Fibroblast of the conjunctiva (primary cell): ENCODE measurements around the gene HELZ.
"Not testable (repeated sequence)": the region's sequence is repeated elsewhere in the genome, so short reads cannot be mapped to it uniquely, and the experiment has no call there.

Experiments used
- DNase-seq: peaks from one replicate; pipeline ENCODE4 v3.0.0-alpha.2; 2010; ENCODE audit warnings: low read depth

HELZ gene

GRCh38 chr17:67050471-67051154, 194.4 kb downstream of the HELZ start:
- no peak for DNase-seq

DNA sequence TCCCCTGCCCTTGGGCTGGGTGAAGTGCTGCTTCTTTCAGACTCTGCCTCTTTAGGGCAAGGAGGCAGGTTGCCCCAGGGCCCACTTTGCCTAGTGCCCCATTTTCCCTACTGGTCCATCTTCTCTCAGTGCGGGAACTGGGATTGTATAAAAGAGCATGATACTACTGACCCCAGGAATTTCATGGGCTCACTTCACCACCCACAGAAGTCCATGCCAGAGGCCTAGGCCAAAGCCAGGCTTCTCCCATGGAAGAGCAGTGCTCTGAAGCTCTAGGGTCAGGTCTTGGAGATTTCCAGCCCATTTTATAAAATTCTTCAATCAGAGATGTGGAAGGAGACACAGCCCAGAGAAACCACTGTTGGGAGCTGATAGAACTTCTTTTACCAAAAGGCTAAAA, 194.9 kb downstream of the HELZ start:
- DNase-seq = no peak

- no peak for DNase-seq
These were observed 195.8 kb downstream of the HELZ start for GRCh38 chr17:67049025-67049739.

DNA sequence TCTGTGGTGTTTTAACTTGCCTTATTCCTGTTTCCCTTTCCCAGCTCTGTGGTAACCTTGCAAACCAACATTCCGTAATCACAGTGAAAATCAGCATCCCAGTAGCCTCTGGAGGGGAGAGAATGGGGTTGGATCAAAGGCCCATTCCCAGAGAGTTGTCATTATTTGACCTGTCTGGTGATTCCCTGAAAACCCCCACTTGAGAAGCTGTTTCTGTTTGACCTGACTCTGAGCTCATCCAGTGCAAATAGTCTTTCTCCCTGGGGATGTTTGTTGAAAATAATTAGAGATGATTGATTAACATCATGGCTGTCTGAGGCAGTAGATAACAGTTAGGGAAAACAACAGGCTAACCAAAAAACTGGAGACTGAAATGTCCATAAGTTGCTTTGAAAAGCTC, 197.6 kb downstream of the HELZ start:
- no peak for DNase-seq

DNA sequence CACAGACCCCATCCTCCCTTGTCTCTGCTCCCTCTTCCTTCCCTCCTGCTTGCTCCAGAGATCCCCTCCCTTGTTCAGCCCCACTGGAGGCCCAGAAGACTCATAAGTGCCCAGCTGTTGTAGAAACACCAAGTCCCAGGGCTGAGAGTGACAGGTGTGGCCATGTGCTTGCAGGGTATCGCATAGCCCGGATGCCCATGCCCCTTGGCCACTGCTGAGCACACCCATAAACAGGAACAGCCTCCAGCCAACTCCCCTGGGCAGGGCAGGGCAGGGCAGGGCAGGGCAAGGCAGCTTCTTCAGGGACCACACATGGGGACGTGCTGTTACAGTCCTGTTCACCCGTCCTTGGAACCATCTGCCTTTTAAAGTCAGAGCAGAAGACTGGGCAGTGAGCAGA, 198.6 kb downstream of the HELZ start:
- DNase-seq = no peak

DNA sequence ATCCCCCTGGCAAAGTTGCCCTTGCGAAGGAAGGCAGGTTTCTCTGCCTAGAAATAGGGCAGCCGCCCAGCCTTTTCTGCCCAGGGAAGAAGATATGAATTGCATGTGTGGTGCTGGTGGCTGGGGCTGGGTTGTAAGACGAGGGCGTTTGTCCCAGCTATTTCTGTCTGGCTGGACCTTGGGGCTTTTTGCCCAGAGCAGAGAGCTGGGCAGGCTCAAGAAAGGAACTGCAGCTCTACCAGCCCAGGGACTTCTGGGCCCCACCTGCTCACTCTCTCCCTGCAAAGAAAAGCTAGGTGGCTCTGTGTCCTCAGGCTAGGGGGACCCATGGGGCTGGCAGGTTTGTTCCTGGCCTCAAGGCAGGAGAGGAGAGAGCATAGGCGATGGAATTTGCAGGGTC, 200.1 kb downstream of the HELZ start:
- DNase-seq = no peak

- no peak for DNase-seq
These were observed 200.8 kb downstream of the HELZ start, which contains the start of gene CACNG1 for GRCh38 chr17:67044016-67044772. Gene CACNG1 (plus strand): TSS chr17:67044554. CDS start chr17:67044661, 107 bp downstream.

DNA sequence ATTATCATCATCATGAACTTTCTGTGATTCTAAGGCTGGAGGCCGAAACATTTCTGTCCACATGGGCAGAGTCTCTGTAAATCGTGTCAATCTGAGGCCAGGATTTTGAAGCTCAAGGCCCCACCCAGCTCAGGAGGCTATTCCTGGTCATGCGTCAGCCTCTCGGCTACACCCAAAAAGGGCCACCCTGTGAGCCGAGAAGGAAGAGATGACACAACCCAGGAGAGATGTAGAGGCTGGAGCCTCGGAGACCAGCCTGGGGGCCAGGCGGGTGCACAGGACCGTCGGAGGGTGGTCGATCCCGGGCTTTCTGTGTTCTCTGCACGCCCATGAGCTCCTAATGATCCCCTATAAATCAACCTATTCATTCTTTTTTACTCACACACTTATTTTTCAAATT, 201.7 kb downstream of the HELZ start:
- DNase-seq = no peak

GRCh38 chr17:67041941-67042899, 202.8 kb downstream of the HELZ start:
- DNase-seq = no peak

DNA sequence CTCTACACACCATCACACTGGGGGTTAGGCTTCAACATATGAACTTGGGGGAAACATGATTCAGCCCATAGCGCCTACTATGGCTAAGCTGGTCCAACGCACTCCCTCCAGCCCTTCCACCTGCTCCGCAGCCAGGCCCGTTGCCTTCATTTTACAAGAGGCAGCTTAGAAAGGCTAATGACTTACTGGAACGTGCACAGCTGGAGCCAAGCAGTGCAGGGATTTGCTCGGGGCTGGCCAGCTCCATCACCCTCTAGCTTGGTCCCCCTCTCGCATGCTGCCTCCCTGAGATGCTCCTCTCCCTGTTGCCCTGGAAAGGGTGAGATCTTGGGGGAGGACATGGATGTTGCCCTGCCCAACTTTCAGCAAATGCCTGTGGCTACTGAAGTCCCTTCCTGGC, 203.5 kb downstream of the HELZ start:
- DNase-seq = no peak

DNA sequence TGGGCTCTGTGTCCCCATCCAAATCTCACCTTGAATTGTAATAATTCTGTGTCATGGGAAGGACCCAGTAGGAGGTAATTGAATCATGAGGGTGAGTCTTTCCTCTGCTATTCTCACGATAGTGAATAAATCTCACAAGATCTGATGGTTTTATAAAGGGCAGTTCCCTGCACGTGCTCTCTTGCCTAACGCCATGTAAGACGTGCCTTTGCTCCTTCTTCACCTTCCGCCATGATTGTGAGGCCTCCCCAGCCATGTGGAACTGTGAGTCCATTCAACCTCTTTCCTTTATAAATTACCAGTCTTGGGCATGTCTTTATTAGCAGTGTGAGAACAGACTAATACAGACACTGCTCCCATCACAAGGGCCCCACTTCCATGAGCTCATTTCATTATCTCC, 203.9 kb downstream of the HELZ start:
- not testable (repeated sequence) for DNase-seq

DNA sequence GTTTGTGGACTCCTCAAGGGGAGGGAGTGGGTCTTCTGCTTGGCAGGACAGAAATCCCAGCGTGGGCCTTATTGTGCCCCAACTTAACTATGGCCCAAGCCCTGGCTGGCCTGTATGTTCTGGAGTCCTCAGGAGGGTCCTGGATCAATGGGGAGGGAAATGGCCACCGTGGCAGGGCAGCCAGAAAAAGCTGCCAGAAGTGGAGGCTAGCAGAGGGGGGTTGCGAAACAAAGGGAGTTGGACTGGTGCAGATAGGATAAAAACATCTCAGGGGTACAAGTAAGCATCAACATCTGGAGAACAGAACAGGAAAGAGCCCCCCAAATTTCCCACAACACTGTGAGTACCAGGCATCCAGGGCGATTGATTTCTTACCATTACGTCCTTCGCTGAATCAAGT, 204.3 kb downstream of the HELZ start:
- no peak for DNase-seq

DNA sequence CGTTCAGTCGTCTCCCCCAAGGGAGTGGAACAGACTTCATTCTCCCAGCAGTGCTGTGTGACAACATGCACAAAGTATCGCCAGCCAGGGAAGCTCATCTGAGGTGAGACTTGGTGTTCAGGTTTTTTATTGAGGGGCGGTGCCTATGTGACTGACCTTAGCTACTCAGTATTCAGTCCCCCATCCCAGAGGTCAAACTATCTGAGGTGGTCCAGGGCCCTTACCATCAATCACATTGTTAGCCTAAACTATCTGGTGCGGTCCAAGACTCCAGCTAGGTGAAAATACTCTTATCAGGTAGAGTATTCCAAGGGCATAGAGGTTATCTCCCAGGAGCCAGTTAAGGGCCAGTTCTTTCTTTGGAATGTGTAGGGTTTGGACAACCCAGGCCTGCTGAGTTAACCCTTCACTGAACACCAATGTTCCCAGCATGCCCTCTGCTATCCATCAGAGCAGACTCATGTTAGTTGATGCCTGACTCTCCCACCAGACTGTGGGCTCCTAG, 206.1 kb downstream of the HELZ start:
- no peak for DNase-seq

GRCh38 chr17:67035131-67036083, 209.6 kb downstream of the HELZ start:
- DNase-seq = no peak

- no peak for DNase-seq
These were observed 211.4 kb downstream of the HELZ start for GRCh38 chr17:67033613-67034012.

GRCh38 chr17:67032985-67033384, 212.0 kb downstream of the HELZ start:
- no peak for DNase-seq

GRCh38 chr17:67032382-67032781, 212.6 kb downstream of the HELZ start:
- no peak for DNase-seq

DNA sequence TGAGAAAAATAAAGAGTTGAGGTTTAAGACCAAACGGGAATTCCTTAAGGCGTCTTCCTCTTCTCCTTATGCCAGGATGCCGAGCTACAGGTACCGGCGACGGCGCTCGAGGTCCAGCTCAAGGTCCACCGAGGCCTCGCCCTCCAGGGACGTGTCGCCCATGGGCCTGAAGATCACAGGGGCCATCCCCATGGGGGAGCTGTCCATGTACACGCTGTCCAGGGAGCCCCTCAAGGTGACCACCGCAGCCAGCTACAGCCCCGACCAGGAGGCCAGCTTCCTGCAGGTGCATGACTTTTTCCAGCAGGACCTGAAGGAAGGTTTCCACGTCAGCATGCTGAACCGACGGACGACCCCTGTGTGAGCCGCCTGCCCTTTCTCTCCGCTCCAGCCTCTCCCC, 214.4 kb downstream of the HELZ start:
- DNase-seq = no peak

DNA sequence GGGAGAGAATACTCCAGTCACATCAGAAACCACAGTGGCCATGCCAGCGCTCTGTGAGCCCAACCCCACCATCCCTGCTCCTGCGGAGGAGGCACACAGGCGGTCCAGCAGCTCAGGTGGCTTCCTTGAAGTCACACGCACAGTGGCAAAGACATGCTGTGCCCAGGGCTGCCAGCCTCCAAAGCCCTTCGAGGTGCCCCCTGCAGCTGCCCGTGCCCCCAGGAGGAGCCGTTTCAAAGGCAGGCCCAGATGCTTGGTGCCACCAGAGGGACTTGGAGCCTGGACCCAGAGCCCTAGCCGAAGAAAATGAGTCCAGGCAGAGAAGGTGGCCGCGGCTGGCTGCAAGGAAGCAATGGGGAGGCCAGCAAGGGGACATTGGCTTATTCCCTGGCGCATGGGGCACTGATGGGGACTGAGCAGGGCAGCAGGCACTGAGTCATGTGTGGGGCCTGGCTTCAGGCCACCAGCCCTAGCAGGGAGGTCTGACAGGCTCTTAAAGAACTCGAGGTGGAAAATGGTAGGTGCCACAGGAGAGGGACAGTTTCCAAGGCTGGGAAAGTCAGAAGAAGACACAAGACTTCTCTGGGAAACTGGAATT, 217.9 kb downstream of the HELZ start:
- DNase-seq = no peak

DNA sequence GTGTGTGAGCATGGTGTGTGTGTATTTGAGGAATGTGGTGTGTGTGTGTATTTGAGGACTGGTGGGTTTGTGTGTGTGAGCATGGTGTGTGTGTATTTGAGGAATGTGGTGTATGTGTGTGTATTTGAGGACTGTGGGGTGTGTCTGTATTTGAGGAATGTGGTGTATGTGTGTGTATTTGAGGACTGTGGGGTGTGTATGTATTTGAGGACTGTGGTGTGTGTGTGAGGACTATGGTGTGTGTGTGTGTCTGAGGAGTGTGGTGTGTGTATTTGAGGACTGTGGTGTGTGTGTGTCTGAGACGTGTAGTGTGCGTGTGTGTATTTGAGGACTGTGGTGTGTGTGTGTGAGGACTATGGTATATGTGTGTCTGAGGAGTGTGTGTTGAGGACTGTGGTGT, 218.7 kb downstream of the HELZ start:
- DNase-seq = no peak
